DMS 273 (cell line): ENCODE data around the gene TPRN.

Experiments used
- DNase-seq: peaks from one replicate; lab custom pipeline; 2025; ENCODE audit not compliant: unreplicated experiment; lab: John Stamatoyannopoulos, UW

Gene TPRN

DNA sequence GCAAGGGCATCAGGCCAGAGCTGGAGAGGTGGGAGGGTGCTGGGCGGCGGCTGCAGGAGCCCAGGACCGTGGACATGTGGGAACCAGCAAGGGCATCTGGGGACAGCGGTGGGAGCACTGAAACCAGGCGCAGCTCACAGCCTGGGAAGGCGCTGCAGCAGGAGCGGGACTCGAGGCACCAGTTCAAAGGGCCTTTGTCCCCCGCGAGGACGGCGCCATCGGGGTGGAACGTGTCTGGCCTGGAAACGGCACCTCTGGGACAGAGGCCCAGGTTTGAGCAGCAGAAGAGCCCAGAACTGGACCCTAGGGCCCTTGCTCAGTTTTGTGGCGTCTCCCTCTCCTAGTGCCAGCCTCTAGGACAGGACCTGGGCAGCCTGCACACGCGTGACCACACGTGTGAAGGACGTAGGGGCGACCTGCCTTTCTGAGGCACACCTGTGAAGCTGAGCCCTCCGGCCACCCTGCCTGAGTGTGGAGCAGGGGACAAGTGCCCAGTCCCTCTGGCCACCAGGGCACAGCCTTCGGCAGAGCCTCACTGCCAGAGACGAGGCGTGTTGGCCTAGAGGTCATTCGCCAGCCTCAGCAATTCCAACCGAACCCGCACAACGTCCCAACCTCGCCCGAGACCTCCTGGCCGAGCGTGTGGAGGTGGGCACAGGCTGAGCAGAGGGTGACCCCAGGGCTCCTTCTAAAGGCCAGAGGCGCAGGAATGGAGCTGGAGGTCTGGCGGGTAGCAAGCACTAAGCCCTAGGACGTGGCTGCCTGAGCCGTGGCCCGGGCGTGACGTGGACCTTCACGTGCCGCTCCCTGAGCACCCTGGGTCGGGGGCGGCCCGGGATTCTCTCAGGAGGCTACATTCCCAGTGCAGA, 26.5 kb downstream of the TPRN start:
- no peak for DNase-seq

DNA sequence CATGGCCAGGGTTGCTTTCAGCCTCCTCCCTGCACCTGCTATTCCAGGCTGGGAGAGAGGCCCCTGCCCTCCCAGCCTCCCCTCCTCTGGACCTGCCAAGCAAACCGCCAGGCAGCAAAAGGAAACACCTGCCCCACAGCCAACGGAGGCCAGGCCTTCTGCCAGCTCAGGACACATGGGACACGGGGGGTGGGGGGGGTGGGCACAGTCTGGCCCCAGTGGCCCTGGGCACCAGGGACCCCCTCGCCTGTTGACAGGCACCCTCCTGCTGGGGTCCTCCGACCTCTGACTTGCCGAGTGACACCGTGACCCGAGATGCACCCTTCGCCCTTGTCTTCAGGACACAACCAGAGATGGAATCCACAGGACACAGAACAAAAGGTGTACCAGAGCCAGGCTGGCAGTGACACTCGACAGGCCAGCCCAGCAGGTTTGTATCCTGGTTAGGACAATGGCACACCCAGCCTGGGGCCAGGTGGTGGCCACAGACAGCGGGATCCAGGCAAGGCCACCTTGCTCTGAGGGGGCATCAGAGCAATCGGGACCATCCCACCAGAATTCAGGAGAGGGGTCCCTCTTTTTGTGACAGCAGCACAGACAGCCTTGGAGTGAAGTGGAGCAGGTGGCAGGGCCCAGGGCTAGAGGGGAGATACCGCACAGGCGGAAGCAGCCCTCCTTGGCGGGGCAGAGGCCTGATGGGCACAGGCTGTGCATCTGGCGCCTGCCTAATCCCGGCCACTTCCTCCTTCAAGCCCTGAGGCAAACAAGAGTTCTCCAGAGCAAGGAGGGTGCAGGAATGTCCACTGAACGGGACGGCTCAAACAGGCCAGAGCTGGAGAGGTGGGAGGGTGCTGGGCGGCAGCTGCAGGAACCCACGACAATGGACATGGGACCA, 27.4 kb downstream of the TPRN start:
- DNase-seq: peak; percentile 66

DNA sequence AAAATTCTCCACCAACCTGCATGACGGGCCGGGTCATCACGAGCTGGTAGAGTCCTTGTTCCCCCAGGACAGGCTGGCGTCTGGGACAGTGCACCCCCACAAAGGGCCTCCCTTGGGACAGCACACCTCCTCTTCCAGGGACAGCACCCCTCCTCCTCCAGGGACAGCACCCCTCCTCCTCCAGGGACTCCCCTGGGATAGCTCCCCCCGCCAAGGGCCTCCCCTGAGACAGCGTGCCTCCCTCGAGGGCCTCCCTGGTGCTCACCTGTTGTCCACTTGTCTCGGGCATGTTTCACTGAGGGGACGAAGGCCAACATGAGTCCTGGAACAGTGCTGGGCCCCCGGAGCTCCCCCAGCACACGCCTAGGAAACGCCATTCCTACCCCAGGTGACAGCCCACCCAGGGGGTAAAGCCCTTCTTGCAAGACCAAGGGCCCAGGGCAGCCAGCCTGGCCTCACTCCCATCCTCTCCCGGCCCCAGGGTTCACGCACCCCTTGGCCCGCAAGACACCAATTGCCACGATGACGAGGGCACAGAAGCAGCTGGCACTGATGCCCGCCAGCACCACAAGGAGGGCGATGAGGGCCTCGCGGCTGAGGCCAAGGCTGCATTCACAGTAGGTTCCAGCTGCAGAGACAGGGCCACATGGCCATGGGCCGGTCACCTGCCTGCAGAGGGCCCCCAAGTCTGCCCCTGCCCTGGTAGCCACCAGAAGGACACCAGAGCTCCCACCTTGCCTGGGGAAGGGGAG, 29.2 kb downstream of the TPRN start:
- no peak for DNase-seq

DNA sequence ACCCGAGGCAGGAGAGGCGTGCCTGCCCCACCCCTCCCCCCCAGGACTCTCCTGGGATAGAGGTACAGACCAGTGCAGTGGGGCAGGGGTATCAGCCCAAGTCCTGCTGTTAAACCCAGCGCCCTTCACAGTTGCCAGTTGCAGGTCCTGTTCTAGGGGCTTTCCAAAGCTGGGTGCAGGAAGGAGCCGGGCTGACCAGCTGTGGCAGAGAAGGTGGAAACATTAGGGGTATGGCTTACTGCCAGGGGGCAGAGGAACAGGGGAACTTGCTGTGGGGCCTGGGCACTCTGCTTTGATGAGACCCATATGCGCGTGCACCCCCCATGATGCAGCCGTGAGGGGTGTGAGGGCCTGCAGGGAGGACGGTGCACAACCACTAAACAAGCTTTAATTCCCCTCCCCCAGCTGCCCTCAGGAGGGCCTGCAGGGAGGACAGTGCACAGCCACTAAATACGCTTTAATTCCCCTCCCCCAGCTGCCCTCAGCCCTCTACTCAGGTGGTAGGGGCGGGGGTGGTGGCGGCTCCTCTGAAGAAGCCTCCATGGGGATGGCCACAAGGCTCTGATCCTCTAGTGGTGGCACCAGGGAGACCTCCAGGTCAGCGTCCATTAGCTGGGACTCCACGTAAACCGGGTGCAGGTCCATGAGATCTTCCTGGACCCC, 29.9 kb downstream of the TPRN start:
- peak; percentile 45 for DNase-seq

DNA sequence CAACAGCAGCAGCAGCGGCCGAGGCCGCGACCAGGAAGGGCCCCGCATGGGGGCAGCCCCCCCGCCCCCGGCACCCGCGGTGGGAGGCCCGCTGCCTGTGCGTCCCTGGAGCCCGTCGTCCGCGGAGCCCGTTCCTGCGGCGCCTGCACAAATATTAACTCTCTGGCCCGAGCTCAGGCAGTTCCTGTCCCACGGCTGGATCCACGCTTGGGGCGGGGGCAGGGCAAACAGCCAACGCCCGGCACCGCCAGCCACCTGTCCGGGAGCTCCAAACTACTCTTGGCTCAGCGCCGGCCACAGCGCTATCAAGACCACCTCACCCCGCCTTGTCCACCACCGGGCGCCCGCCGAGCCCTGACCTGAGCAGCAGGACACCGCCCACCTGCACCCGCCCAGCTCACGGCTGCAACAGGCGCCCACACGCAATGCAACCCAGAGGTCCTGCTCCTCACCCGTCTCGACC, 30.6 kb downstream of the TPRN start, which contains the start of gene LRRC26:
LRRC26 (minus strand) TSS at position 156 of the 463 bp plus-strand sequence; CDS start at position 48, 108 bp downstream.
- peak; percentile 66 for DNase-seq

DNA sequence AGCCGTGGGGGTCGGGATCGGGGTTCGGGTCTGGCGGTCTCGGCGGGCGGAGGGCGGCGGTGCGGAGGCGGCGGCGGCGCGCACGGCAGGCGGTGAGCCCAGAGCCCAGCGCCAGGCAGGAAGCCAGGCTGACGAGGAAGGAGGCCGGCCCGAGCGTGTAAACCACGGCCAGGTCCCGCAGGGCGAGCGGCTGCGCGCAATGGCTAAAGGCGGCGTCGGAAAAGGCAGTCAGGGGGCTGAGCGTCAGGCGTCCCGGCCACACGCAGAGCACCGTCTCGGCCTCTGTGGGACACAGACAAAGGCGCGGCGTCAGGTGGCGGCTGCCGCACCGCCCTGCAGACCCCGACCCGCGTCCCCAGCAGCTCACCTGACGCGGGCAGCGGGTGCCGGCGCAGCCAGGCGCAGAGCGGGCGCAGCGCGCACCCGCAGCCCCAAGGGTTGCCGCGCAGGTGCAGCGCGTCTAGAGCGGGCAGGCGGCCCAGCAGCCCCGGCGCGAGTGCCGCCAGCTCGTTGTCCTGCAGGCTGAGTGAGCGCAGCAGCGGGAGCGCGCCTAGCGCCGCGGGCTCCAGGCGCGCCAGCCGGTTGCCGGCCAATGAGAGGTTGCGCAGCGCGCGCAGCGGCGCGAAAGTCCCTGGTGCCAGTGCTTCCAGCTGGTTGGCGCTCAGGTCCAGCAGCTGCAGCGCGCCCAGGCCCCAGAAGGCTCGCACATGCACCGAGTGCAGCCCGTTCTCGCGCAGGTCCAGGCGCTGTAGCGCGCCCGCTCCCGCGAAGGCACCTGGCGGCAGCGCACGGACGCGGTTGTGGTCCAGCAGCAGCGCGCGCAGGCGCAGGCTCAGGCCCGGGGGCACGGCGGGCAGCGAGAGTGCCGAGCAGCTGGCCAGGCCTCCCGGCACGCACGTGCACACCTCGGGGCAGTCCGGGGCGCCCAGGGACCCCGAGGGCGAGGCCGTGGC, 31.4 kb downstream of the TPRN start:
- peak; percentile 93 for DNase-seq

DNA sequence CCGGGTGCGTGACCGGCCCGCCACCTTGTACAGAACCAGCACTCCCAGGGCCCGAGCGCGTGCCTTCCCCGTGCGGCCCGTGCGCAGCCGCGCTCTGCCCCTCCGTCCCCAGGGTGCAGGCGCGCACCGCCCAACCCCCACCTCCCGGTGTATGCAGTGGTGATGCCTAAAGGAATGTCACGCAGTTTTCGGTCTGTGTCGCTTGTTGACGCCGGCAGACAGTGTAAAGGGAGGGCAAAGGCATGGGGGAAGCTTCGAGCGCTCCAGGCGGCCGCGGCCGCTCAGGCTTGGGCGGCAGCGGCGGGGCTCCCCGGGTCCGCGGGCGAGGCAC, 32.0 kb downstream of the TPRN start:
- DNase-seq: peak; percentile 70

DNA sequence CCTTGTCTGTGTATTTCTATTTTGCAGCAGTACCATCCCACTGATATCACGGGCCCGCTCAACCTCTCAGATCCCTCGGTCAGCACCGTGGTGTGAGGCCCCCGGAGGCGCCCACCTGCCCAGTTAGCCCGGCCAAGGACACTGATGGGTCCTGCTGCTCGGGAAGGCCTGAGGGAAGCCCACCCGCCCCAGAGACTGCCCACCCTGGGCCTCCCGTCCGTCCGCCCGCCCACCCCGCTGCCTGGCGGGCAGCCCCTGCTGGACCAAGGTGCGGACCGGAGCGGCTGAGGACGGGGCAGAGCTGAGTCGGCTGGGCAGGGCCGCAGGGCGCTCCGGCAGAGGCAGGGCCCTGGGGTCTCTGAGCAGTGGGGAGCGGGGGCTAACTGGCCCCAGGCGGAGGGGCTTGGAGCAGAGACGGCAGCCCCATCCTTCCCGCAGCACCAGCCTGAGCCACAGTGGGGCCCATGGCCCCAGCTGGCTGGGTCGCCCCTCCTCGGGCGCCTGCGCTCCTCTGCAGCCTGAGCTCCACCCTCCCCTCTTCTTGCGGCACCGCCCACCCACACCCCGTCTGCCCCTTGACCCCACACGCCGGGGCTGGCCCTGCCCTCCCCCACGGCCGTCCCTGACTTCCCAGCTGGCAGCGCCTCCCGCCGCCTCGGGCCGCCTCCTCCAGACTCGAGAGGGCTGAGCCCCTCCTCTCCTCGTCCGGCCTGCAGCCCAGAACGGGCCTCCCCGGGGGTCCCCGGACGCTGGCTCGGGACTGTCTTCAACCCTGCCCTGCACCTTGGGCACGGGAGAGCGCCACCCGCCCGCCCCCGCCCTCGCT, 32.6 kb downstream of the TPRN start:
- peak; percentile 63 for DNase-seq

DNA sequence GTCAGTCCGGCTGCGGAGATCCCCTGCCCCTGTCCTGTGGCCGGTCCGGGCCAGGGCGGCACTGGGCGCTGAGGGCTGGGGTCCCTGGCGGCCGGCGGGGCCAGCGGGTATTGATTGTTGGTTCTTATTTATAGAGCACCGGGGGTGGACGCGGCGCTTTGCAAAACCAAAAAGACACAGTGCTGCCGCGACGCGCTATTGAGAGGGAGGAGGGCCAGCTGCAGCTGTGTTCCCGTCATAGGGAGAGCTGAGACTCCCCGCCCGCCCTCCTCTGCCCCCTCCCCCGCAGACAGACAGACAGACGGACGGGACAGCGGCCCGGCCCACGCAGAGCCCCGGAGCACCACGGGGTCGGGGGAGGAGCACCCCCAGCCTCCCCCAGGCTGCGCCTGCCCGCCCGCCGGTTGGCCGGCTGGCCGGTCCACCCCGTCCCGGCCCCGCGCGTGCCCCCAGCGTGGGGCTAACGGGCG, 33.2 kb downstream of the TPRN start:
- peak; percentile 56 for DNase-seq

DNA sequence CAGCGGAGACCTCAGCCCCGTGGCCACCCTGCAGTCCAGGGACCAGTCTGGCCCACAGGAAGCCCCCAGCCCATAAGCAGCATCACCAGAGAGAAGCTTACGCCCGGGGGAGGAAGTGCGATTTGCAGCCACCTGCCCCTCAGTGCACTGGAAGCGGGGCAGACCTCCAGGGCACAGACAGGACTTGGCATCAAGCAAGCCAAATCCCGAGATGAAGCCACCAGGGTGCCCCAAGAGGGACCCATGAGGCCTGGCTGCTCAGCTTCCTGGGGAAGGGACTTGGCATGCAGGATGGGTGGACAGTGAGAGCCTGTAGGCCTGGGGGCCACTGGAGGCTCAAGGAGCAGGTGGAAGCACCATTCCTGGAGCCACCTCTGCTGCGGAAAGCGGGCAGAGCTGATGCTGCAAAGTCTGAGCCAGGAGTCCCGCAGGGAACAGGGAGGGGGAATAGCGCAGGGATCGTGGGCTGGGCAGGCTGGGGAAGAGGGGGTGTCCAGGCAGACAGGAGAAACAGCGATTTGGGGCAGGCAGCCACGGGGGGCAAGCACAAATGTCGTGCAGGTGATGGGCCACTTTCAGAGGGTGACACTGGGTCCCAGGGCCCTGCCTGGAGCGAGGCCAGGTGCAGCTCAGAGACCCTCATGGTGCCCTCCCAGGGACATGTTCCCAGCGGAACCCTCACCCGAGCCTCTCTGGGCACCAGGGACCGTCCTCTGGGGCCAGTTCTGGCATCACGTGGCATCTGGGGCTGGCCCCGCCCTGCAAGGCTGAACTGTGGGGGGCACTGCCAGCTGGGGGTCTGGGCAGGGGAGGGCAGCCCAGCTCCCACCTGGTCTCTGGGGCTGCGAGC, 33.9 kb downstream of the TPRN start:
- no peak for DNase-seq

DNA sequence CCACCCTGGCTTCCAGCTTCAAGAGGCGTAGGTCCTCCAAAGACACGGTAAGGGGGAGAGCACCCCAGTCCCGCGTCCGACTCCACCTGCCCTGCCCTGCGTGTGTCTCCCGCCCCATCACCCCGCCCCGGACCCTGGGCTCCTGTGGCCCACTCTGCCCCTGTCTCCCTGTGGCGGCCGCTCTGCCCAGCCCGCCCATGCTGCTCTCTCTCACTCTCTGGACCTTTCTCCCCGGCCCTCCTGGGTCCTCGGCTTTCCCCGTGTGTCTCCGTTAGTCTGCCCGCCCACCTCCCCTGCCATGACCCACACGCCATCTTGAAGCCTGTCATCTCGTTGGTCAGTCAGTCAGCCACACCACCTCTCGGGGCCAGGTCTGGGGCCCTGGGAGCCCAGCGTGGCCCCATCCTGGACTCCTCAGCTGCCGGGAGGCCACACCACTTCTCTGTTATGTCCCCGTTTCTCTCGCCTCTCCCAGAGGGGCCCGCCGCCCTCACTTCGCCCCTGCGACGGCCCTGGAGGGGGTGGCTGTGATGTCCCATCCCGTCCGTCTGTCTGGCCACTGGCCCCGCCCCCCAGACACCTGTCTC, 35.2 kb downstream of the TPRN start:
- DNase-seq: no peak

DNA sequence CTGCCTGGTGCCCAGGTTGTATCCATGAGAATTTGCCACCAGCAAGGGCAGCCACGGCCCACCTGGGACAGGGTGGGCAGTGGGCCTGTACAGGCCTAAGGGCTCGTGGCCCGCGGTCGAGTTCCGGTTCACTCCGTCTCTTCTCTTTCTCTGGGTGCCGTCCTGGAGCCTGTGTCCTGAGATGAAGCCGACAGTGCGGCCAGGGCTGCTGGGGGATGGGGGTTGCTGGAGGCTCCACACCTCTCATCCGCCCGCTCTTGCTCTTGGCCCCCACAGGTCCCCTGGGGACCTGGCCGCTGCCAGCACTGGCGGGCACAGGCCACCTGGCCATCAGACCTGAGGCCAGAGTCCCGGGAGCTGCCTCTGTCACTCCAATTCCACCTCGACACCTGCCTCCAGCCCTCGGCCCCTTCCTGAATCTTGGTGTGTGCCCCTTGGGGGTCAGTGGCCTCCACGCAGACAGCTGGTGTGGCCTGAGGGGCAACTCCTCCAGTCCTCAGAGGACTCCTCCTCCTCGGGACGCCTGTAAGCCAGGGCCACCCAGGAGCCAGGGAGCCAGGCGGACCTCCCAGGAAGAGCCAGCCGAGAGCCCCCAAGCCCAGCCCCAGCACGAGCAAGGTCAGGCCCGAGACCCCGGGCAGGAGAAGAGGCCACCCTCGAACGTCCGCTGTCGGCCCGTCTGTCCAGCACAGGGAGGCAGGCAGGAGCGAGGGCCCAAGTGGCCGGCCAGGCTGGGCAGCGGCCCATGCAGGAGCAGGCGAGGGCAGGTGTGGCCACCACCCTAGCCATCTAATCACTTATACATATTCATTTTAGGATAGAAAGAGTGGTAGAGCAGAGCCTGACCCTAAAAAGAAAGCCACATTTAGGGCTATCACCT, 35.9 kb downstream of the TPRN start:
- no peak for DNase-seq

DNA sequence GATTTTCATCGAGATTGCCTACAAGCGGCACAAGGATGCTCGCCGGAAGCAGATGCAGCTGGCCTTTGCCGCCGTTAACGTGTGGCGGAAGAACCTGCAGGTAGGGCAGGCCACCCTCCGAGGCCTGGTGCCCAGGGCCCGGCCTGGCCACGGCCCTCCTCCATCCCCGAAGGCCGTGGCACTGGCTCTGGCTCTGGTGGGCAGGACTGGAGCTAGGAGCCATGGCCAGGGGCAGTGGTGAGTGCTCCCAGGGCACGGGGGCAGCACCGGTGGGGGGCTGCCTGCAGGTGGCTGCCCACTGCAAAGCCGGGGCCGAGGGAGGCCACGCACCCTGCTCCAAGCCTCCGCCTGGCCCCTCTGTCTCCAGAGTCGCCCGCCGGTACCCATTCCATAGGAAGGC, 36.7 kb downstream of the TPRN start:
- DNase-seq: no peak

DNA sequence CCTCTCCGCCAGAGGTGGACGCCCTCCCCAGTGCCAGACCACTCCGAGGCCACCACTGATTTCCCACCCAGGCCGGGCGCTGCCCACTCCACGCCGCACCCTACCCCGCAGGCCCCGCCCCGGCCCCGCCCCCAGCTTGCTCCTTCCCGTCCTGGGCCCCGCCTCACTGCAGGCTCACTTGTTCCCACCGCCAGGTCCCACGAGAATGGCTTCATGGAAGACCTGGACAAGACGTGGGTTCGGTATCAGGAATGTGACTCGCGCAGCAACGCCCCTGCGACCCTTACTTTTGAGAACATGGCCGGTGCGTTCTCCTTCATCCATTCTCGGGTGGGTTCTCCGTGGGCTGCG, 37.2 kb downstream of the TPRN start:
- no peak for DNase-seq

DNA sequence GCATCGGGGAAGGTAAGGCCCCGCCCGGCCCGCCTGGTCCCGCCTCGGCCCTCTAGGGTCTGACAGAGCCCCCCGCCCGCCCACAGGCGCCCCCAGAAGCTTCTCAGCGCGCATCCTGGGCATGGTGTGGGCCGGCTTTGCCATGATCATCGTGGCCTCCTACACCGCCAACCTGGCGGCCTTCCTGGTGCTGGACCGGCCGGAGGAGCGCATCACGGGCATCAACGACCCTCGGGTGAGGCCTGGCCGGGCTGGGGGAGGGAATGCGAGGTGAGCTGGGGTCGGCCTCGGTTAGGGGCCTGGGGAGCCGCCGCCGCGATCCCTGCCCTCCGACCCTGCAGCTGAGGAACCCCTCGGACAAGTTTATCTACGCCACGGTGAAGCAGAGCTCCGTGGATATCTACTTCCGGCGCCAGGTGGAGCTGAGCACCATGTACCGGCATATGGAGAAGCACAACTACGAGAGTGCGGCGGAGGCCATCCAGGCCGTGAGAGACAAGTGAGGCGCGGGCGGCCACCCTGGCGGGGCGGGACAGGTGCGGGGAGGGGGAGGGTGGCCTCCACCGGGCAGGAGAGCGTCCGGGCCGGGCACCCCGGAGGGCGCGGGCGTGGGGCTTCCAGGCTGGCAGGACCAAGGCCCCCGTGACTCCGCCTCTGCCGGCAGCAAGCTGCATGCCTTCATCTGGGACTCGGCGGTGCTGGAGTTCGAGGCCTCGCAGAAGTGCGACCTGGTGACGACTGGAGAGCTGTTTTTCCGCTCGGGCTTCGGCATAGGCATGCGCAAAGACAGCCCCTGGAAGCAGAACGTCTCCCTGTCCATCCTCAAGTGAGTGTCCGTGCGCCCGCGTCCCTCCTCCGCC, 37.8 kb downstream of the TPRN start:
- no peak for DNase-seq
